Esophagus muscularis mucosa (tissue), 3 donors: ENCODE results near the gene SIDT1.

Experiments
- CTCF ChIP-seq, 3 experiments: fragments of 200-600 bp in 2 of 3; fragments of 450-650 bp in 1 of 3; sonication (generic) in 2 of 3; IDR thresholded peaks; one replicate each; pipeline ENCODE4 v1.5.1; 2017 to 2019; ENCODE audit warnings: antibody characterized with exemption in 3 of 3, mild to moderate bottlenecking in 2 of 3, moderate library complexity in 1 of 3
- POLR2A ChIP-seq: fragments of 450-650 bp; IDR thresholded peaks from one replicate; pipeline ENCODE4 v1.6.1; 2017; ENCODE audit warnings: antibody characterized with exemption, moderate library complexity, mild to moderate bottlenecking, low read depth

DNA sequence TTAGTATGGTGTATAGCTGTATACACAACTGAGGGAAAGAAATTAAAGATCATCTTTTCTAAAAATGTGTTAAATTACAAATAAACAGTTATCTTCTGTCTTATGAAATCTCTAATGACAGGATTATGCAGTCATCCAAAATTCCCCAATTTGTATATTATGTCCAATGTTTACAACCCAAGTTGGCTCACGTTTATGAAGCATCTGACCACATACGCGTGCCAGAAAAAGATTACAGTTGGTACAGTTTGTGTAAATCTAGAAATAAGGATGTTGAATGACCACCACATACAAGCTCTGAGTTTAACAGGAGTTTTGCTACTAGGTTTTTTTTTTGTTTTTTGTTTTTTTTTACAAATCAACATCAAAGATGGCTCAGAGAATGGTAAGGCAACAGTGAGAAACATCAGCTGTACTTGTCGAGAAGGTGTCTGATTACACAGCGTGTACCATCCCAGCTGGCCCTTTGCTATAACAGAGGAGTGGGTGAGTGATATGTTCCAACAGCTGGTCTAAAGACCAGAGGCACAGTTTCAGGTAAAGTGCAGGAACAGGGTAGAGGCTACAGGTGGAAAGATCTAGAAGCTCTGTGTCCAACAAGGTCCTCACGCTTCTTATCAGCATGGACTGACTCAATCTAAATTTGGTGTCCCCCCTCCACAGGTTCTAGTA lies 117.0 kb downstream of the SIDT1 start:
- TF ChIP-seq CTCF (IDR thresholded peaks at IDR 0.05) (no peak), POLR2A (no peak)
